ENCODE results near the gene SNX33.
"Not testable (repeated sequence)": the region's sequence is repeated elsewhere in the genome, so short reads cannot be mapped to it uniquely, and the experiment has no call there.

SNX33 gene, protein sequence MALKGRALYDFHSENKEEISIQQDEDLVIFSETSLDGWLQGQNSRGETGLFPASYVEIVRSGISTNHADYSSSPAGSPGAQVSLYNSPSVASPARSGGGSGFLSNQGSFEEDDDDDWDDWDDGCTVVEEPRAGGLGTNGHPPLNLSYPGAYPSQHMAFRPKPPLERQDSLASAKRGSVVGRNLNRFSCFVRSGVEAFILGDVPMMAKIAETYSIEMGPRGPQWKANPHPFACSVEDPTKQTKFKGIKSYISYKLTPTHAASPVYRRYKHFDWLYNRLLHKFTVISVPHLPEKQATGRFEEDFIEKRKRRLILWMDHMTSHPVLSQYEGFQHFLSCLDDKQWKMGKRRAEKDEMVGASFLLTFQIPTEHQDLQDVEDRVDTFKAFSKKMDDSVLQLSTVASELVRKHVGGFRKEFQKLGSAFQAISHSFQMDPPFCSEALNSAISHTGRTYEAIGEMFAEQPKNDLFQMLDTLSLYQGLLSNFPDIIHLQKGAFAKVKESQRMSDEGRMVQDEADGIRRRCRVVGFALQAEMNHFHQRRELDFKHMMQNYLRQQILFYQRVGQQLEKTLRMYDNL

DNA sequence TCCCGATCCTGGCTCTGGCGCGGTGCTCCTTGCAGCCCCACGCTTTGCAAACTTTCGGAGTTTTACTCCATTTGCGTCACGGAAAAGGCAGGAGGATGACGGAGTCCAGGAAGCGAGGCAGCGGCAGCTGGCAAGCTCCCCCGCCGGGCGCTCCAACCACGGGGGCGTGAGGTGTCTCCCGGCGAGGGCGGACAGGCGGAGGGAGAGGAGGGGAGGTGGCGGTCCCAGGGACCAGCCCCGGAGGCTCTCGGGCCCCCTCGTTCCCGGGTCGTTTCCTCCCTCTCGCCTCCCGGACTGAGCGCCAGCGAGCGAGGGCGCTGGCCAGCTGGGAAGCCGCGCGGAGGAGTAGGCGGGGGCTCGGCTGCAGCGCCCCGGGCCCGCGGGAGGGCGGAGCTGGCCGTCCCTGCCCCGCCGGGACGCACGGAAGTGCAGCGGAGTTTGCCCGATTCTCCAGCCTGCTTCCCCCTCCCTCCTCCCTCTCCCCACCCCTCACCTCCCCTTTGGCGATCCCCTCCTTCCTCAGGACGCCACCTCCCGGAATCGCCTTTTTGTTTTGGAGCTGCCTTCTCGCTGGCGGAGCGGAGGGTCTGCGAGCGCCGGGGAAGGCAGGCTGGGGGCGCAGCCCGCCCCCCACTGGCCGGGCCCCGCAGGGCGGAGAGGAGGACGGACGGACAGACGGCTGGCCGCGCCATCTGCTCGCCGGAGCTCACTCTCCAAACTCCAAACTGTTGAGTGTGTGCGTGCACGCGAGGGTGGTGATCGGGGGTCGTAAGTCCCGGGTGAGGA lies at the start of gene SNX33:
SNX33 (plus strand) TSS at position 543 of the 786 bp plus-strand sequence. CDS start 1,191 bp downstream, outside the sequence.
- peak; percentile 61 for DNase-seq

GRCh38 chr15:75598361-75598760 lies 49.4 kb upstream of the SNX33 start:
- DNase-seq: no peak

GRCh38 chr15:75599401-75599800 lies 48.3 kb upstream of the SNX33 start:
- DNase-seq: no peak

DNA sequence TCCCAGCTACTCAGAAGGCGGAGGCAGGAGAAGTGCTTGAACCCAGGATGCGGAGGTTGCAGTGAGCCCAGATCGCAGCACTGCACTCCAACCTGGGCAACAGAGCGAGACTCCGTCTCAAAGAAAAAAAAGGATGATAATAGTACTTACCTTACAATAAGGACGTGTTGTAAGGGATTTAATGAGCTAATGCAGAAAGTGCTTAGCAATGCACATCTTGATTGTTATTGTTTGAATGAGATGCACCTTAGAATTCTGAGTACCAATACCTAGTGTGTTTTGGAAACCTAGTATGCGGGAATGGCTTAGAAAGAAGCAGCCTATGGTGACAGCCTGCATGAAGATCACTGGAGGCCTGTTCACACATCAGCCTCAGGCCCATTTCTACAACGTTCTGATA lies 41.7 kb upstream of the SNX33 start:
- DNase-seq: no peak

DNA sequence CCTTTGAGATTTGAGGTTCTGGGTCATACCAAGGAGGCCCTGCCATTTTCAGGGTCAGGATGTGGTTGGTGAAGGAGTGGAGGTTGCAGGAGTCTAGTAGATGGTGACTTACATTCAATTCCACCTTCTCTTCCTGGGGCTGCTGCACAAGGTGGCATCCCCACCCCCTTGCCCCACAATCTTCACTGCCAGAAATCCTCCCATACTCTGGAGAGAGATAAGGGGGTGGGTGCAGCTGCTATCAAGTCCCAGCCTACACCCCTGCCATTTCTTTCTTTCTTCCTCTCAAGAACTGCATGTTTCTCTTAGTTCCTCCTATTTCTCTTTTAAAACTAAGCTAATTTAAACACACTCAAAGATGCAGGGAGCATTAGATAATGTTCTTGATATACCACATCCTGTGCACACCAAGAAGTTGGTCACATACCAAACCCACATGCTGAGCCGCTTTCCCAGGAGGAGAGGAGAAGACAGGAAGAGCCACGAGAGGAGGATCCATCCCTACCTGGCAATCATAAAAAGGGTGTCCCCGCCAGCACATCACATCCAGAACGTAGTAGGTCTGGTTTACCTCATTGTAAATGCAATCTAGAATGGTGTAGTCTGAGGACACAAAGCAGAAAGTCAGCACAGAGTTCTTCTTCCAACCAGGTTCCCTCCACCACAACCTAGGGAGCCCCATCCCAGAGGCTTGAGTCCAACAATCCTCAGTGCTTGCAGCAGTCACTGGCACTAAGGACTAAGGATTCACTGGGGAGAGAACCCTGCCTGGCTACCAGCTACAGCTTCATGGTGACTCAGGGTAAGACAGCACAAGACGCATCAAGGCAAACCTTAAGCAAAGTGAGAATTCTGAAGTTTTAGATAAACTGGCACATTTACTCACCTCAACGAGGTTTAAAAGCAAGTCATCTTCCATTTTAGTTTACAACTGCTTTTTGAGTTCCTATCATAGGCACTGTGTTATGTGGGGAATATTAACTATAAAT lies 40.7 kb upstream of the SNX33 start:
- DNase-seq: peak; percentile 14

GRCh38 chr15:75616766-75617165 lies 30.9 kb upstream of the SNX33 start:
- DNase-seq: no peak

DNA sequence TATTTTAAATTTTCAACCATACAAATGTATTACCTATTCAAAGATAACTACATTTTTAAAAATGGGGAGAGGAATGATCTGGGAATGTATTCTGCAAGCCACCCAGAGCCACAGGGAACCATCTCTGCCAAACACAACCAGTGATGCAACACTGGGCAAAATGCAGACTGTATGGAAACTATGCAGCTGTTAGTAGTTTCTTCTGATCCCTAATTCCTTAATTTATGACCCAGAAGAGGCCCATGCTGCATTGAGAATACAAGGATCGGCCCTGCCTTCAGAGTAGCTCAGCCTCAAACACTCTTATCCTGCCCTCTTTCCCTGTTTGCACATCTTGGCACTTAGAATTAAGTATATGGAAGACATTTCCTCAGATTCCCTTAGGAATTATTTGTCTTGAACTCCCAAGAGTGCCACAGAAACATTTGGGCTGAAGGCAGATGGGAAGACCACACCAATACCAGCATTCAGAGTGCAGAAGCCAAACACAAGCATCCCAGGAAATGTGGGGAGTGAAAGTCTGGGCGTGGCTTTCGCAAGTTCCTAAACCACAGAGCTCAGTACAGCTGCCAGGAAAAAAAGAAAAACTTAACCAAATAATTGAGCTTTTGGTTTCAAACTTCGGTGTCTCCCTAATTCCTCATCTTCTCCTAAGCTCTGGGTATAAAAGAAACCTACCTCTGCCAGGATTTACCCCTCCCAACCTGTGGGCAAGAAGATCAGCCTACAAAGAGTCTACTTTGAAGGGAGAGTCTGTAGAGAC lies 27.5 kb upstream of the SNX33 start:
- no peak for DNase-seq

GRCh38 chr15:75620841-75621391 lies 26.8 kb upstream of the SNX33 start:
- no peak for DNase-seq

- DNase-seq: no peak
Measured at GRCh38 chr15:75622505-75622904, 25.2 kb upstream of the SNX33 start.

- peak; percentile 94 for DNase-seq
Measured at GRCh38 chr15:75625542-75626347, 22.0 kb upstream of the SNX33 start, which contains the start of gene SNUPN. Gene SNUPN (minus strand): TSS chr15:75625725. CDS start chr15:75621051, 4,674 bp downstream.

DNA sequence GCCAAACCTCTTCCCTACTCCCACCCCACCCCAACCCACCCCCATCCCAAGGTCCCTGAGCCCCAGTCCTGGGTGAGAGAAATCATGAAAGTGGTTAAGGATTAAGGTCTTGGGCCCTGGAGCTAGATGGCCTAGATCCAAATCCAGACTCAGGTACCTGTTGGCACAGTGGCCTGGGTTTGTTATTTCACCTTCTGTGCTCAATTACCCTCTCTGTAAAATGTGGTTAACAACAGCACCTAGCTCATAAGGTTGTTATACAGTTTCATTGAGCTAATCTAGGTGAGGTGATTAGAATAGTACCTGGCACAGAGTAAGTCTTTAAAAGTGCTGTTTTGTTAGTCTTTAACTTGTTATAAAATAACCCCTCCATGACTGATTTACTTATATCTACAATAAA lies 15.8 kb upstream of the SNX33 start:
- no peak for DNase-seq

GRCh38 chr15:75633922-75634321 lies 13.8 kb upstream of the SNX33 start:
- DNase-seq: not testable (repeated sequence)

GRCh38 chr15:75636026-75636425 lies 11.7 kb upstream of the SNX33 start:
- no peak for DNase-seq

DNA sequence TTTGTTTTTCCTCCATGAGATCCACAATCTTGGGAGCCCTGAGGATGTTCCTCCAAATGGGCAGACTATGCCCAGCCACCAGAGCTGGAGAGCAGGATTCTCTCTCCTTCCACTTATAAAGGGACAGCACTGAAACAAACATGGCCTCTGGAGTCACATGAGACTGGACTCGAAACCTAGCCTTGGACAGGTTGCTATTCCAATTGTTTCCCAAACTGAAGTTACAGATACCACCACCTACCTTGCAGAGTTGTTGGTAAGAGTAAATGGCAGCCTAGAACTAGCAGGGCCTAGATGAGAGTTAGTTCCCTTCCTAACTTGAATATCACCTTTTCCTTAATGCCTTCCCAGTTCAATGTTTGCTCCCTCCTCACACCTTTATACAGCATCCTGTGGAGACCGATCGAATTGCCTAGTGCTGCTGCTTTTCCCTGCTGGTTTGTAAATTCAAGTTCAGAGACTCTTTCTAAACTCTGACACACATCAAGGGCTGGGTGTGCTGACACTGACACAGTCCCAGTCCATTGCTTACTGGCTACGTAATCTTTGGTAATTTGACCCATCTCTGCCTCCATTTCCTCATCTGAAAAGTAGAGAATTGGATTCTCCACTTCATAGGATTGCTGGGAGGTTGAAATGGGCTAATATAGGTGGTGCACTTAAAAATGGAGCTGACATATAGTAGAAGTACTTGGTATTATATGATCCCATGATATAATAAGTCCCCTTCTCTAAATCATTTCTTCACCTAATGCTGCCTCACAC lies 10.3 kb upstream of the SNX33 start:
- no peak for DNase-seq

DNA sequence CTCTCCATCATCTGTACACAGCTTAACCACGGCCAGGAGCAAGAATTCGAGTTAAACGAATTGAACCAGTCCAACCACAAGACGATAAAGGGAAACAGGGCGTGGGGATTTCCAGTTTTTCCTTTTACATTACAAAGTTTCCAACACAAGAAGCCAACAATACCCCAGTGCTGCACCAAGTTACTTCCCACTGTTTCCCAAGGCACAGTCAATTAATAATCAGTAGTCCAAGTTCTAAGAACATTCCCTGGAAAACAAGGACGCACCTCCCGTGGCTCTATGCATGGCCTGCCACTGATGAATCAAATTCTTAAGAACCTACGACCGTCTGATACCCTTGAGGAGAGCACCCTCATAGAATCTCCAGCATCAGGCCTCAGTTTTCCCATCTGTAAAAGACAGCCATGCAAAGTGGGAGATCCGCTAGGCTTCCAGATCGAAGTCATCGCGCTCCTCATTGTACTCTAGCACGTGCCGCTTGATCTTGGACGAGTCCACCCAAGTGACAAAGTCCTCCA lies 8.5 kb upstream of the SNX33 start:
- peak; percentile 16 for DNase-seq

DNA sequence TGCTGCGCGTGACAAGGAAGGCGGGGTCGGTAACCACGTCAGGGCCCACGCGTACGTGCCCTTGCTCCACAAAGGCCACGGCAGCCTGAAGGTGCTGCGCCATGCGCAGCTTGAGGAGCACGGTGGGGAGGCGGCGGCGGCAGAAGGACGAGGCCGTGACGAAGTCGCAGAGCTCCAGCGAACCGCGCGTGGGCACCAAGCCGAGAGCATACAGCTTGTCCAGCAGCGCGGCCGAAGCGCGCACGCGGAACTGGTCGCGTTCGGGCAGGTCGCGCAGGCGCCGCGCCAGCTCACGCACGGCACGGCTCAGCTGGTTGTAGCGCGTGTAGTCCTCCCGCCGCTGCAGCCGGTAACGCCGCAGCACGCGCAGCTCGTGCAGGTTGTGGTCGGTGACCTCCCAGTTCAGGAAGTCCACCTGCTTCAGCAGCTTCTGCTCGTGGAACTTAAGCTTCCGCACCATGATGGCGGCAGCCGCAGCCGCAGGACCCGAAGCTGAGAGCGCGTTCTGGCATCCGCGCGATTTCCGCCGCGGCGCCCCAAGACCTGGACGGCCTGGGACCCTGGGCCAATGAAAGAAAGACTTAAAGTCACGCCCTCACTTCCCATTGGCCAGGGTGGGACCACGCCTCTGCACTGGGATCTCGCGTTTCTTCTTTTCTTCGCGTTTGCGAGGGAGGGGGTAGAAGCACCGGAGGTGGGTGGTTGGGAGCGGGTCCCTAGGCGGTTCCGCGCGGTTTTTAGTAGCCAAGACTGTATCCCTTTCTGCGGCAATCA lies 7.8 kb upstream of the SNX33 start, which contains the start of gene IMP3:
IMP3 (minus strand) TSS at position 516 of the 774 bp plus-strand sequence; CDS start at position 460, 56 bp downstream.
- DNase-seq: peak; percentile 94

- peak; percentile 53 for DNase-seq
Measured at GRCh38 chr15:75640483-75641178, 7.1 kb upstream of the SNX33 start.

- no peak for DNase-seq
Measured at GRCh38 chr15:75641179-75641503, 6.6 kb upstream of the SNX33 start.
